Breast epithelium (tissue), 4 donors: ENCODE data around the gene ADGRV1. TPM values are rescaled to one million over a fixed set of nuclear protein-coding genes. Genes with fewer than 3 reads are reported as not detected.

Source experiments
- DNase-seq, 2 donors: peaks; one replicate each; pipeline ENCODE4 v3.0.0-alpha.2; 2019; ENCODE audit warnings: low spot score in 2 of 2
- H3K27ac ChIP-seq, 2 donors: fragments of 200-600 bp; sonication (generic) in 1 of 2; one replicate each; pipeline ENCODE4 v1.5.1; 2016 to 2019; ENCODE audit warnings: mild to moderate bottlenecking in 1 of 2
- H3K27me3 ChIP-seq, 2 donors: fragments of 200-600 bp; sonication (generic) in 1 of 2; one replicate each; pipeline versions ENCODE4 v1.5.1 to v1.6.0; 2017 to 2019; ENCODE audit warnings: control low read depth in 1 of 2, mild to moderate bottlenecking in 1 of 2
- H3K36me3 ChIP-seq: fragments of 200-600 bp; one replicate; pipeline ENCODE4 v1.5.1; 2019
- H3K4me1 ChIP-seq, 2 donors: fragments of 200-600 bp; sonication (generic); one replicate each; pipeline ENCODE4 v1.5.1; 2016 to 2019; ENCODE audit warnings: control low read depth in 1 of 2
- H3K4me3 ChIP-seq, 3 donors: fragments of 200-600 bp; sonication (generic); 1 replicate in 2 of 3; 2 replicates in 1 of 3; pipeline ENCODE4 v1.5.1; 2016 to 2019; ENCODE audit warnings: mild to moderate bottlenecking in 3 of 3, moderate library complexity in 2 of 3
- H3K9me3 ChIP-seq, 2 donors: fragments of 200-600 bp; sonication (generic) in 1 of 2; one replicate each; pipeline ENCODE4 v1.5.1; 2016 to 2019; ENCODE audit warnings: control low read depth in 1 of 2
- CTCF ChIP-seq, 3 donors: fragments of 450-650 bp; IDR thresholded peaks; one replicate each; pipeline ENCODE4 v1.5.1; 2016 to 2017; ENCODE audit warnings: antibody characterized with exemption in 3 of 3, mild to moderate bottlenecking in 3 of 3, moderate library complexity in 3 of 3
- POLR2A ChIP-seq: fragments of 450-650 bp; IDR thresholded peaks from one replicate; pipeline ENCODE4 v1.6.1; 2016; ENCODE audit warnings: antibody characterized with exemption, mild to moderate bottlenecking, moderate library complexity
- POLR2AphosphoS5 ChIP-seq, 3 donors: sonication (generic); formaldehyde crosslinking; IDR thresholded peaks; one replicate each; pipeline ENCODE4 v1.6.1; 2017; ENCODE audit warnings: antibody characterized with exemption in 3 of 3
- intact Hi-C: fragments of 100-400 bp; cut with DNase I; formaldehyde crosslinking; loops from one replicate; pipeline ENCODE4 v1.15.1; 2023; ENCODE audit warnings: low total_unique reads
- total RNA-seq, 3 donors: library from RNA; depleted of rRNA; stranded (reverse); fragments of >200 nt; gene quantifications; one replicate each; pipeline ENCODE4 v1.1.0, GENCODE V29; 2016

ADGRV1 gene
- total RNA-seq, 3 donors from 2014 or later = 0.32 to 85.2 (median 55.3) TPM

GRCh38 chr5:90601468-90601867, 42.9 kb downstream of the ADGRV1 start:
- Histone ChIP-seq H3K4me3 (no peak overlapping the region), H3K27ac (no peak overlapping the region), H3K27me3 (no peaks in the 10 kb centered on the region), H3K4me1 (no peaks in the 10 kb centered on the region), H3K9me3 (no peaks in the 10 kb centered on the region), H3K36me3 (no peaks in the 10 kb centered on the region)
- no peak for DNase-seq
- intact Hi-C loops = no loop called here
- no peak for TF ChIP-seq POLR2A
- no peak for TF ChIP-seq POLR2AphosphoS5 (IDR thresholded peaks at IDR 0.05)
- TF ChIP-seq CTCF (IDR thresholded peaks at IDR 0.05) = no peak

- no peaks in the 10 kb centered on the region for H3K9me3 ChIP-seq
- no peak overlapping the region for H3K27ac ChIP-seq
- H3K4me3 ChIP-seq = no peak overlapping the region
- TF ChIP-seq POLR2A (no peak), CTCF (IDR thresholded peaks at IDR 0.05) (no peak), POLR2AphosphoS5 (IDR thresholded peaks at IDR 0.05) (no peak)
- no peak for DNase-seq
- no peaks in the 10 kb centered on the region for H3K4me1 ChIP-seq
- no peaks in the 10 kb centered on the region for H3K27me3 ChIP-seq
- H3K36me3 ChIP-seq = no peaks in the 10 kb centered on the region
- intact Hi-C loops = no loop called here
Measured at GRCh38 chr5:90602681-90603080, 44.1 kb downstream of the ADGRV1 start.

GRCh38 chr5:90606539-90606938, 47.9 kb downstream of the ADGRV1 start:
- TF ChIP-seq POLR2AphosphoS5 (IDR thresholded peaks at IDR 0.05) (no peak), CTCF (IDR thresholded peaks at IDR 0.05) (no peak), POLR2A (no peak)
- intact Hi-C loops = no loop called here
- H3K27ac ChIP-seq = no peak overlapping the region

GRCh38 chr5:90612919-90613318, 54.3 kb downstream of the ADGRV1 start:
- Histone ChIP-seq H3K36me3 (no peaks in the 10 kb centered on the region), H3K4me3 (no peak overlapping the region), H3K27me3 (no peaks in the 10 kb centered on the region), H3K4me1 (no peaks in the 10 kb centered on the region), H3K9me3 (no peaks in the 10 kb centered on the region), H3K27ac (no peak overlapping the region)
- intact Hi-C loops = no loop called here
- no peak for DNase-seq
- TF ChIP-seq CTCF (IDR thresholded peaks at IDR 0.05) (no peak), POLR2AphosphoS5 (IDR thresholded peaks at IDR 0.05) (no peak), POLR2A (no peak)

More at GRCh38 chr5:90606539-90606938, 47.9 kb downstream of the ADGRV1 start:
- Histone ChIP-seq H3K4me1 (no peaks in the 10 kb centered on the region), H3K36me3 (no peaks in the 10 kb centered on the region), H3K4me3 (no peak overlapping the region), H3K27me3 (no peaks in the 10 kb centered on the region), H3K9me3 (no peaks in the 10 kb centered on the region)
- DNase-seq = no peak

GRCh38 chr5:90613459-90613858, 54.9 kb downstream of the ADGRV1 start:
- Histone ChIP-seq H3K4me3 (no peak overlapping the region), H3K4me1 (no peaks in the 10 kb centered on the region), H3K9me3 (no peaks in the 10 kb centered on the region), H3K36me3 (no peaks in the 10 kb centered on the region), H3K27ac (no peak overlapping the region), H3K27me3 (no peaks in the 10 kb centered on the region)
- TF ChIP-seq POLR2A (no peak), POLR2AphosphoS5 (IDR thresholded peaks at IDR 0.05) (no peak), CTCF (IDR thresholded peaks at IDR 0.05) (no peak)
- intact Hi-C loops = no loop called here
- no peak for DNase-seq
